Mucosa of descending colon (tissue), 3 donors: Measurements from ENCODE around the gene PTPRQ. TPM values are rescaled to one million over a fixed set of nuclear protein-coding genes. Genes with fewer than 3 reads are reported as not detected.

Experiments
- ATAC-seq: fragments of 200-7000 bp; cut with Tn5 transposase; one replicate; pipeline ENCODE4 v1.9.1; 2020; ENCODE audit warnings: mild to moderate bottlenecking, moderate library complexity
- DNase-seq, 3 donors: peaks; one replicate each; pipeline ENCODE4 v3.0.0-alpha.2; 2020
- H3K36me3 ChIP-seq: fragments of 200-600 bp; one replicate; pipeline ENCODE4 v1.8.0; 2021; ENCODE audit warnings: low read depth, mild to moderate bottlenecking
- H3K4me1 ChIP-seq: fragments of 200-600 bp; one replicate; pipeline ENCODE4 v1.8.0; 2021; ENCODE audit warnings: low read depth, mild to moderate bottlenecking
- H3K4me3 ChIP-seq: fragments of 200-600 bp; one replicate; pipeline ENCODE4 v1.8.0; 2021; ENCODE audit warnings: mild to moderate bottlenecking
- H3K9me3 ChIP-seq: fragments of 200-600 bp; one replicate; pipeline ENCODE4 v1.8.0; 2021; ENCODE audit warnings: mild to moderate bottlenecking
- CTCF ChIP-seq: fragments of 200-600 bp; IDR thresholded peaks from one replicate; pipeline ENCODE4 v1.8.0; 2022; ENCODE audit warnings: antibody characterized with exemption, mild to moderate bottlenecking
- intact Hi-C, 2 donors: fragments of 100-400 bp; cut with DNase I in 1 of 2; cut with micrococcal nuclease in 1 of 2; formaldehyde crosslinking; loops; one replicate each; pipeline versions ENCODE4 v1.11.0 to v1.11.1; 2022; cut with DNase I, micrococcal nuclease
- total RNA-seq, 3 donors: library from RNA; stranded (reverse); fragmentation: NEBNext Ultra II Directional in 2 of 3; extraction: Animal tissue kit (Norgen Biotek cat#: 25700) in 2 of 3; gene quantifications; one replicate each; pipeline versions ENCODE4 v1.2.1 to v1.2.4, GENCODE V29; 2021 to 2023
- donor health status: DM: no; HTN: no; CAD: no; lungs with moderate emphysema.
- donor health status: DM: no; HTN: no; CAD: no.
- donor health status: DM: no; HTN: yes; CAD: no.

The PTPRQ gene
- total RNA-seq, 3 donors from 2014 or later, result 0.16 TPM; not detected in 2

GRCh38 chr12:80420075-80420474, 24.0 kb upstream of the PTPRQ start:
- H3K4me3 ChIP-seq, result no peak overlapping the region
- no peak for ATAC-seq
- DNase-seq, result no peak
- intact Hi-C loops, result no loop called here
- no peaks in the 10 kb centered on the region for H3K4me1 ChIP-seq
- TF ChIP-seq CTCF, result no peak
- H3K36me3 ChIP-seq, result no peaks in the 10 kb centered on the region
- H3K9me3 ChIP-seq, result no peaks in the 10 kb centered on the region

DNA sequence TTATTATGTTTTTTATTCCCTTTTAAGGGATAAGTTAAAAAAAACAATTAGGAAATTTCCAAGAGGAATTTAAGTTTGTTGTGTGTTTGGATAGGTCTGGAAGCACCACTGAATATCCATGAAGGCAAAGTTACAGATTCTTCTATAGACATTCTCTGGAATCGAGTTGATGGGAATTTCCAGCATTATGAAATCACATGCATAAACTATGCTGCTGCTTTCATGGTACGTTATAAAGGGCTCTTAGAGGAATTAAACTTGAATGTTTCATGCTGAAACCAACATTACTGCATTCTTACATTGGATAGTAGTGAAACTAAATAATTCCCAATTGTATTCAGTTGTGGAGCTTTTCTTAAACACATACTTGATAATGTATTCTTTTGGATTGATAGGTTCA, 21.5 kb upstream of the PTPRQ start:
- DNase-seq, result no peak
- ATAC-seq, result no peak
- intact Hi-C loops, result no loop called here
- Histone ChIP-seq H3K4me1 (no peaks in the 10 kb centered on the region), H3K9me3 (no peaks in the 10 kb centered on the region), H3K4me3 (no peak overlapping the region), H3K36me3 (no peaks in the 10 kb centered on the region)
- no peak for TF ChIP-seq CTCF

DNA sequence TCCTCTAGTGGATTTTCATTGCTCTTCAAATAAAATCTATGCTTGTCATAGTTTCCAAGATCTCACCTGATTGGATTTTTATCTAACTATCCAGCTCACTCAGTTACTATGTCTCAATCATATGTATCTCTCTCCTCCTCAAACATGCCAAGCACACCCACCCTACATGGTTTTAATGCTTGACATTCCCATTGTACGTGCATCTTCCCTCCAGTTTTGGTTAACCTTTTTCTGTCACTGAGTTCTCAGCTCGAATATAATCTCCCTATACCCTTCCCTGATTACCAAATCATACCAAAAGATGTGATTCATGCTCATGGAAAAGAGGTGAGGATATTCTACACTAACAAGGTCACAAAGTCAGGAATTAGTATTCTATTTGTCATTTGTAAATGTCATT, 12.0 kb upstream of the PTPRQ start:
- intact Hi-C loops, result no loop called here
- Histone ChIP-seq H3K36me3 (no peaks in the 10 kb centered on the region), H3K9me3 (no peaks in the 10 kb centered on the region), H3K4me1 (no peaks in the 10 kb centered on the region), H3K4me3 (no peak overlapping the region)
- no peak for ATAC-seq
- TF ChIP-seq CTCF, result no peak
- no peak for DNase-seq

- intact Hi-C loops, result no loop called here
- Histone ChIP-seq H3K4me1 (no peaks in the 10 kb centered on the region), H3K9me3 (no peaks in the 10 kb centered on the region), H3K4me3 (no peak overlapping the region), H3K36me3 (no peaks in the 10 kb centered on the region)
- TF ChIP-seq CTCF, result no peak
- no peak for ATAC-seq
- DNase-seq, result no peak
Observed at GRCh38 chr12:80441921-80442320, 2.1 kb upstream of the PTPRQ start.

DNA sequence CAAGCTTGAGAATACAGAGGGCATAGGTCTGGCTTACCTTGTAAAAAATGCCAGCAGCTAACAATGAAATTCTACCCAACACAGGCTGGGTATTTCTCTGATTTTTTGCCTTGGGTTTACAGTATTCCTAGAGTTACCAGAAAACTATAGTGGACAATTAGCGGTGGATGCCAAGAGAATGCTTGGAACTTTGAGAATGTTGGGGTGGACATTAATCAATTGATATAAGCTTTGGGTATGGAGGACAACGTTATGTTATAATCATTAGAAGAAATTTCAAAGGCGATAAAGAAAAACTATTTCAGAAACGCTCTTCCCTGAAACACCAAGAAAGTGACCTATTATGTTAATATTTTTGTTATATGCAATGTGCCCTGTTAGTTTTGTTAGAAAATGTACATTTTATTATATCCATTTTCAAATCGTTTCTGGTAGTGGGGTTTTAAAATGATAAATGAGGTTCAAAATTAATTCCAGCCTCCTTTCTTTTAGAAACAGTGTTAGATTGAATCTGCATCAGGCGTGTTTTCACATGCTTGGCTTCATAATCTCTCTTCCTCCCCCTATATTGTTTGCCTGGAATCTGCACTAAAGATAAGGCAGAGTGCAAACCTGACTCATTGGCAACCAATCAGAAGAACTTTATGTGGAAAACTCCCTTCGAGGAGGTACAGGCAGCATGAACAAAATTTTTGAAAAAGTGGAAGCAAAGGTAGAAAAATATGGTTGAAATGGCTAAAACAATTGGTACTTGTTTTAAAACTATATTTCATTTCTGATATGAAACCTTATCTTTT, 1.4 kb upstream of the PTPRQ start:
- intact Hi-C loops, result no loop called here
- Histone ChIP-seq H3K4me1 (no peaks in the 10 kb centered on the region), H3K4me3 (no peak overlapping the region), H3K36me3 (no peaks in the 10 kb centered on the region), H3K9me3 (no peaks in the 10 kb centered on the region)
- DNase-seq, result no peak
- no peak for TF ChIP-seq CTCF
- no peak for ATAC-seq
